Fibroblast of lung (primary cell): ENCODE measurements around the gene INSC.

Experiments used
- EZH2 ChIP-seq: IDR thresholded peaks from 2 replicates; pipeline ENCODE4 v1.5.1; 2012; ENCODE audit warnings: low read length, control low read depth, mild to moderate bottlenecking; ENCODE audit errors: missing control alignments
- TF ChIP-seq, protein P1 (sequence below), 2 donors: IDR thresholded peaks in 1 of 2; conservative IDR thresholded peaks in 1 of 2; 1 replicate in 1 of 2; 2 replicates in 1 of 2; pipeline ENCODE4 v1.5.1; 2011 to 2012; ENCODE audit warnings: low read length in 2 of 2, control low read depth in 1 of 2, inconsistent platforms in 1 of 2, low read depth in 1 of 2, mild to moderate bottlenecking in 1 of 2

DNA sequence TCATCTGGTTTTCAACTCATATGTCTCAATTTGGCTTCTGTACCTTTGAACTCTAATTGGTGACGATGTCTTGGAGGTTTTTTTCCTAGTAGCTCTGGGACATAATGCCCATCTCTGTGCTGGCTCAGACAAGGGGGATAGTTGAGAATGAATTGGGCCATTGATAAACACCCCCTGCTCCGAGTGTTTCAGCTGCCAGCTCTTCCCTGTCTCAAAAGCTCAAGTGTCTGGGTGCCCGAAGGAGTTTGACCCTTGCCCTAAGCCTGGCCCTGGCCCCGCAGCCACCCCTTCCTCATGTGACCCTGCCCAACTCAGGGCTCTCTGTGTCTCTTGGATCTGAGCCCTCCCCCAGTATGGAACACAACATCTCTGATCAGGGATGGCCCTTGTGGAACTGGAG is 3.0 kb downstream of the INSC start:
- TF ChIP-seq, protein P1, sequence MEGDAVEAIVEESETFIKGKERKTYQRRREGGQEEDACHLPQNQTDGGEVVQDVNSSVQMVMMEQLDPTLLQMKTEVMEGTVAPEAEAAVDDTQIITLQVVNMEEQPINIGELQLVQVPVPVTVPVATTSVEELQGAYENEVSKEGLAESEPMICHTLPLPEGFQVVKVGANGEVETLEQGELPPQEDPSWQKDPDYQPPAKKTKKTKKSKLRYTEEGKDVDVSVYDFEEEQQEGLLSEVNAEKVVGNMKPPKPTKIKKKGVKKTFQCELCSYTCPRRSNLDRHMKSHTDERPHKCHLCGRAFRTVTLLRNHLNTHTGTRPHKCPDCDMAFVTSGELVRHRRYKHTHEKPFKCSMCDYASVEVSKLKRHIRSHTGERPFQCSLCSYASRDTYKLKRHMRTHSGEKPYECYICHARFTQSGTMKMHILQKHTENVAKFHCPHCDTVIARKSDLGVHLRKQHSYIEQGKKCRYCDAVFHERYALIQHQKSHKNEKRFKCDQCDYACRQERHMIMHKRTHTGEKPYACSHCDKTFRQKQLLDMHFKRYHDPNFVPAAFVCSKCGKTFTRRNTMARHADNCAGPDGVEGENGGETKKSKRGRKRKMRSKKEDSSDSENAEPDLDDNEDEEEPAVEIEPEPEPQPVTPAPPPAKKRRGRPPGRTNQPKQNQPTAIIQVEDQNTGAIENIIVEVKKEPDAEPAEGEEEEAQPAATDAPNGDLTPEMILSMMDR (conservative IDR thresholded peaks at IDR 0.05 in 1 of 2, IDR thresholded peaks at IDR 0.05 in 1 of 2; ENCODE audit: low read depth in 1 of 2, low read length in 2 of 2) = no peak
- no peak for TF ChIP-seq EZH2
